Smooth muscle cell of the brain vasculature (primary cell): ENCODE measurements around the gene PRRT1.

Source experiments
- DNase-seq: peaks from one replicate; pipeline ENCODE4 v3.0.0-alpha.2; 2012; ENCODE audit warnings: low read depth, low spot score

PRRT1 gene

GRCh38 chr6:32175711-32176475, 24.2 kb upstream of the PRRT1 start, which contains the start of gene AGPAT1:
Gene AGPAT1 (minus strand): TSS chr6:32176084. CDS start chr6:32171496, 4,588 bp downstream.
- peak; percentile 90 for DNase-seq

- no peak for DNase-seq
Measured at GRCh38 chr6:32175322-32175710, 23.6 kb upstream of the PRRT1 start.

- DNase-seq, result no peak
Measured at GRCh38 chr6:32174416-32174815, 22.7 kb upstream of the PRRT1 start.

GRCh38 chr6:32173051-32173727, 21.4 kb upstream of the PRRT1 start:
- no peak for DNase-seq

GRCh38 chr6:32171234-32171633, 19.5 kb upstream of the PRRT1 start:
- no peak for DNase-seq

DNA sequence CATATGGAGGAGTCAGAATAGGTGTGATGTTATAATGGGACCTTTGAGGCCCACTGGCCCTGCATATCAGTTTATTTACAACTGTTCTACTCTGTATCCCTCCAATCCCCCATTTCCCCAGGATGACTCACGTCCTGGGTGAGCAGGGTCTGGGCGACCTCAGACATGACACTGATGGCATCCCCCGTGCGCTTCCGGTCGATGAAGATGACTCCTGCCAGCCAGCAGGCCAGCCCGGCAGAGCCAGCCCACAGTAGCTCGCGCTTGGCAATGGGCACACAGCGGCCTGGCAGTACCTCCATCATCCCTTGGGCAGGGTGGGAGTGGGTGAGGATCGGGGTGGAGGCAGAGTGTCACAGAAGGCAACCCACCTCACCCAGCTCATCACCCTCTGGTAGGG, 18.6 kb upstream of the PRRT1 start:
- no peak for DNase-seq

DNA sequence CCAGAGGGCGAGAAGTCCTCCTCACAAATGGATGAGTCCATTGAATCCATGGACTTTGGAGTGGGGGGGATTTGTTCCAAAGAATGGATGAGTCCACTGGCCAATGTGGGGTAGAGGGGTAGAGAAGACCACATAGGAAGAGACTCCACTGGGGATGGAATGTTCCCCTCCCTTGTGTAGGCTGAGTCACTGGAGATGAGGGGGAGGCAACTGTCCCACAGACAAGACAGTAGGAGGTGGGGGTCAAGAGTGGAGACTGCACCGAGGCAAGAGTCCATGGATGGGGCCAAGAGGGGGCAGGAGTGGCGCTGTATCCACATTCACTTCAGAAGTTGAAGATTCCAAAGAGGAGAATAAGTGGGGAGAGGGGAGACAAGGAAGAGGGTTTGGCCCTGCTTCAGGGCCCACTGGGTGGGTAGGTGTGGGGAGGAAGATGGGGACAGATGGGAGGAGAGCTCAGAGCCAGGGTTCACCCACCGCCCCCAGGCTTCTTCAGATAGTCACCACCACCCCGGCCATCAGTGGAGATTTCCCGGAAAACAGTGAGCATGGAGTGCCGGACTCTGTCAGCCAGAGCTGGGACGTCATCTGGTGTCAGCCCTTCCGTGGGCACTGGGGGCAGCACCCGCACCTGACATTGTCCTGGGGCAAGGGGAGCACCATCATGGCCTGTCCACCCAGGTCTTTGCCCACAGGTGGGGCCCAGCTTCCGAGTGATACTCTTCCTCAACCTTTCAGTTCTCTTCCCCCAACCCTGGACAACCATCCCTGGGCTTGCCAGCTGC, 17.3 kb upstream of the PRRT1 start:
- DNase-seq, result no peak

- no peak for DNase-seq
Measured at GRCh38 chr6:32168350-32168749, 16.6 kb upstream of the PRRT1 start.

DNA sequence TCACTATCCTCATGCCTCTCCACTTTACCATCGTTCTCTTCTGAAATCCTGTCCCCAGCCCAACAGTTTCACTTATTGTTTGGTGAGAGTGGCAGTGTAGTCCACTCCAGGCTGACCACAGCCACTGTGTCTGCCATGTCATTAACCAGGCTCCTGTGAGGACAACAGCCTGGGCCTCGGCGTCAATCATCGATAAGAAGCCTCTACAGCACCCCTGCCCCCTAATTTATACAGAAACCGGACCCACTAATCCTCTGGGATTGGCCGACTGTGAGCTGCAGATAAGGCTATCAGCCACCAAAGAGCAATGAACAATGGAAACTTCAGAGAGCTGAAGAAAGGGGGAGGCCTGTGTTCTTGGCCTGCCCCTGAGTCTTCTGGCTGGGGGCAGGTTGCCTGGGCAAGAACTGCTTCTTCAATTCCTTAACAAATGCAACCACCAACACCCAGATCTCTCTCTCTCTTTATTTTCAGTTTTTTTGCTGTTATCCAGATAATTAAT, 16.1 kb upstream of the PRRT1 start:
- no peak for DNase-seq

- no peak for DNase-seq
Measured at GRCh38 chr6:32167154-32167760, 15.5 kb upstream of the PRRT1 start.

- no peak for DNase-seq
Measured at GRCh38 chr6:32166411-32167061, 14.8 kb upstream of the PRRT1 start.

DNA sequence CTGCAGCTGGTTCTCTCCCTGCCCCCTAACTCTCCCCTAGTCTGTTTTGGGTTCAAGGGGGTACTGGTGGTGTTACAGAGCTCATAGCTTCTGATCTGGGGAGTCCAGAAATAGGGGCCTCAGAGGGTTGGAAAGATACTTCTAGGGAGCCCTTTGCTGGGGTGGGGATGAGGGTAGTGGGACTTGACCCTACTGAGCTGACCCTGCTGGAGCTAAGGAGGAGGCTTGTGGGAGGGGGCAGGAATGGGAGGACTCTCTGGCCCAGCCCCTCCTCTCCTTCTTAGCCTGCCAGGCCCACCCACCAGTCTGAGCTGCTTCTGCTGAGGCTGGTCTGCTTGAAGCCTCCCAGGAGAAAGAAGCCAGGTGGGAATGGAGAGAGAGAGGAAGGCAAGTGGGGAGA, 12.6 kb upstream of the PRRT1 start, which contains the start of gene EGFL8:
Gene EGFL8, plus strand, starts transcription at position 301 of the 400 bp plus-strand sequence. CDS start 1,571 bp downstream, outside the sequence.
- no peak for DNase-seq

- no peak for DNase-seq
Measured at GRCh38 chr6:32163559-32164258, 12.0 kb upstream of the PRRT1 start.

- DNase-seq, result no peak
Measured at GRCh38 chr6:32158052-32158451, 6.3 kb upstream of the PRRT1 start.

GRCh38 chr6:32156891-32157290, 5.2 kb upstream of the PRRT1 start:
- DNase-seq, result no peak

DNA sequence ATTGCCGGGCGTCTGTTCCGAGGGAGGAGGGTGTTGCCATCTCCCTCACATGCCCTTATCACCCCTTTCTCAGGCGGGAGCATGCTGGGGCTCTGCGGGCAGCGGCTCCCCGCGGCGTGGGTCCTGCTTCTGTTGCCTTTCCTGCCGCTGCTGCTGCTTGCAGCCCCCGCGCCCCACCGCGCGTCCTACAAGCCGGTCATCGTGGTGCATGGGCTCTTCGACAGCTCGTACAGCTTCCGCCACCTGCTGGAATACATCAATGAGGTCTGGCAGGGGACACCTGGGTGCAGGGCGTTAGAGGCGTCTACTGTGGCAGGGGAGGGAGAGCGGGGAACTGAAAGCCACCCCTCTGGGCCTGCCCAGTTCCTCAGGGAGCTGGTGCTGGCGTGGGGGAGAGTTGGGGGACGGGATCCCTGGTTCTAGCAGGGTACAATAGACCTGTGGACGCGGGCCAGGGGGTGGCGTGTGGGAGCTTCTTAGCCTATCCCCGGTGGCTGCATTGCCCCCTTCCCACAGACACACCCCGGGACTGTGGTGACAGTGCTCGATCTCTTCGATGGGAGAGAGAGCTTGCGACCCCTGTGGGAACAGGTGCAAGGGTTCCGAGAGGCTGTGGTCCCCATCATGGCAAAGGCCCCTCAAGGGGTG, 2.9 kb upstream of the PRRT1 start:
- DNase-seq, result no peak

DNA sequence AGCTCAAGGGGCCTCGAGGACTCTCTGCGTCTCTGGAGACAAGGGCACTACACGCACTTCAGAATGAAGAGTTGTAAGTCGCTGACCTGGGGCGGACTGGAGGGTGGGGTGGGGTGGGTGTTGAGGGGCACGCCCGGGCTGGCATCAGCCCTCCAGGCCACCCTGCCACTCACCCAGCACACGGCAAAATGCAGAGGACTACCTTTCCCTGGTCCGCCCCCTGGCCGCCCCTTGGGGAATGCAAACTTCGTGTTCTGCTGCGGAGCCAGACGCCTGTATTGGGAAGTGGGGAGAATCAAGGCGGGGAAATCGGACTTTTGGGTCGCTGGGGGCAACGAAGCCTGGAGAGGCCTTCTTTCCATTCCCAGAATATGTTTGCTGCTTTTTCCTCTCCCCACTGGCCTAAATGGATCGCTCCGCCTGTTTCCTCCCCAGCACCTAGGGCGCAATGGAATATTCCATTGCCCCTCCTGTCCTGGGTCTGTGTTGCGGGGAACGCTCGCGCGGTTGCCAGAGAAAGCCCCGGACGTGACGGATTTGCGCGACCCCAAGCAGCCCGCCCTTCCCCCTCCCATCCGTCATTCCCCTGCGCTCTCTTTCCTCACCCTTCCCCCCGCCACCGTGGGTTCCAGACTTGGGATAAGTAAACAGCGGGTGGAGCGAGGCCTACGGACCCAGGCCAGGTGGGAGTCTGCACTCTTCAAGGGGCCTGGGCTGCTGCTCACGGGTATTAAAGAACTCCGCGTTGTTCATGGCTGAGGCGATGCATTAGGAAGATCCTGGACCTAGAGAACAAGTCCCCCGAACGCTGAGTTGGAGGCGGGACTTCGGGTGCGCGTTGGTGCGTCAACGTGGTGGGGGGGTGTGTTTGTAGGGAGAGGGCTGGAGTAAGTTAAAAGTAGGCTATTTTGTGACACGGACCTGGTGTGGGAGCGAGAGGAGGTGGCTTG, 2.1 kb upstream of the PRRT1 start, which contains the start of gene PPT2:
Gene PPT2, plus strand, starts transcription at position 578 of the 950 bp plus-strand sequence. CDS start 454 bp downstream, outside the sequence.
- DNase-seq, result peak; percentile 84

DNA sequence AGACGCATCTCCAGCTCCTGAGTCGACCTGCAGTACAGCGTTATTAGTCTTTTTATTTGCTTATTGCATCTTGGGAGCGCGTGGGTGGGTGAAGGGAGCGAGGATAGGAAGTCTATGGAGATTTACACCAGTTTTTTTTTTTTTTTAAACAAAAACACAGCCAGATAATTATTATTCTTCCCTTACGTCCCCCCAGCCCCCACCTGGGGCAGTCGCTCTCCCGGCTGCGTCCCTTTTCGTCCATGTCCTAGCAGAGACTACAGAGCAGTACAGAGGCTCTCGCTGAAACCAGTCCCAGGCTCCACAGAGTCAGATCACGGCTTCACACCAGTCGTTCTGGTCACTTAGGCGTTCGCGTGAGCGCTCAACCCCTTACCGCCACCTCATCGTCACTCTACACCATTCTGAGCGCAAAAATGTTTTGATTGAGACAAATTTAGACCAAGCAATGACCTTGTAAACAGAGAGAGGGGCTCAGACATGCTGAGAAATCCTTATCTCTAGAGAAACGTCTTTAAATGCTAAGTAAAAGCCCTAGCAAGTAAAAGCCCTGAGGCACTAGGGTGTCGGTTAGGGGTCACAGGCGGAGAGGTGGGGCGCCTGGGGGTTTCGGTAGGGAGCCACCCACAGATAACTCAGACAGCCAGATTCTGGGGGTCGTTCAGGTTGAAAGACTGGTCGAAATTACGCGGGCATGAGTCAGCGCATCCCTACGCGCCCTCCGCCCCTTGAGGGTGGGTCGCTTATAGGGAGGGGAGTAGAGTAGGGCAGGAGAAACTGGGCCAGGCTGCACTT, 1.2 kb upstream of the PRRT1 start:
- no peak for DNase-seq
